ENCODE measurements around the gene ZNF415.
"Not testable (repeated sequence)": the region's sequence is repeated elsewhere in the genome, so short reads cannot be mapped to it uniquely, and the experiment has no call there.

ZNF415 gene

GRCh38 chr19:53132141-53132991, at the start of gene ZNF415:
Gene ZNF415, minus strand, starts transcription at chr19:53132910. Its CDS starts 10,234 bp downstream, at chr19:53122676.
- peak; percentile 81 for DNase-seq (ENCODE audit: low read depth)

- DNase-seq (ENCODE audit: low read depth), result peak; percentile 72
Measured at GRCh38 chr19:53182202-53182601, 49.5 kb upstream of the ZNF415 start.

DNA sequence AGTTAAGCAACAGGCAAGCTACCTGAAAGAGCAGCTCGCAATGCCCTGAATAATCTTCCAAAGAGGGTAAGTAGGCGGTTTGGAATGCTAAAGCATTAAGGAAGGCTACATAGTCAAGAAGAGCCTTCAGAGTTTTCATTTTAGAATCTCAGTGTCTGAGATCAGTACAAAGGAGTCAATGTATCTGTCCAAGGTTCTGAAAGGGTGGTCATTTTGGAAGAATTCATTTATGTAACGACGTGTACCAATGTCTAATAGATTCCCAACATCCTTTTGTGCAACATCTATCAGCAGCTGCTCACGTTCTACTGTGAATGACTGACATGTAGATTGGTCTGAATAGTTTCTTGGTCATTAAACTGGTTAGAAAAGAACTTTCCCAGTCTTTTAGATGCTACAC, 45.3 kb upstream of the ZNF415 start:
- no peak for DNase-seq (ENCODE audit: low read depth)

- DNase-seq (ENCODE audit: low read depth), result no peak
Measured at GRCh38 chr19:53172889-53173288, 40.2 kb upstream of the ZNF415 start.

DNA sequence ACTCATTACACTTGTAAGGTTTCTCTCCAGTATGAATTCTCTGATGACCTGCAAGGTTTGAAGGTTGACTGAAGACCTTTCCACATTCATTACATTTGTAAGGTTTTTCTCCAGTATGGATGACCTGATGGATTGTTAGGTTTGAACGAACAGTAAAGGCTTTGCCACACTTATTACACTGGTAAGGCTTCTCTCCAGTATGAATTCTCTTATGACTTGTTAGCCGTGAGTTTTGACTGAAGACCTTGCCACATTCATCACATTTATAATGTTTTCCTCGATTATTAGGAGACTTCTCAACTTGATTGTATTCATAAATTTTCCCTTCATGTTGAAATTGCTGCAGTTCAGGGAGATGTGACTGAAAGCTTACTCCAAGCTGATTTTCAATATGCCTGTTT, 33.0 kb upstream of the ZNF415 start:
- DNase-seq (ENCODE audit: low read depth), result no peak

DNA sequence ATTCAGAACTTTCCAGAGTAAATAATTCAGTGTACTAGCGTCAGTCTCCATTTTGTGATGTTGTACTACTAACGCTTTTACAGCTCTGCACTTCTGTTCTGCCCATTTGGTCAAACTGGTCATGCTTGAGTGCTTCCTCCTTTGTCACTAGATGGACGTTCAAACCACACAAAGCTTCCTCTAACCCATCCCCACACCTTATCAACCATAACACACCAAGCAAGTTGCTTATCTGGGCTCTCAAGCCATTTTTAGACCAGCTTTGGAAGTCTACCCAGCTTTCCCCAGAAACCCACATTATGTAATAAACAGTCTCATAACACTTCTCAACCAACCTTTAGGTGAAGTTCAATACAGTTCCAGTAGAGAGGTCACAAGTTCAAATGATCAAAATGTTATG, 28.4 kb upstream of the ZNF415 start:
- DNase-seq (ENCODE audit: low read depth), result no peak

DNA sequence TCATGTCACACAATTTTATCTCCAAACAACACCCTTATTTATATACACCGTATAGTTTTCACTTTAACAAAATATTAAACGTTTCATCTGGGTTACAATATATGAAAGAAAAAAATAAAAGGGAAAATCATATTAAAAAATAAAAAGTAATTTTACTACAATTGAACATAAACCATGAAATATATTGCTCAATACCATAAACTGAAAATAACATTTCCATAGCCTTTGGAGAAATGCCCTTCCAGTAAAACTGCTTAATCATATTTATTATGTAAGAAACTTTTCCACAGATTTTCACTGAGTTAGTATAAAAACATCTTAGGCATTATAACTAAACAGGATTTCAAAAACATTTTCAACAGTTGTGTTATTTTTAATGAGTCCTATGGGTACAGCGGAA, 27.6 kb upstream of the ZNF415 start:
- DNase-seq (ENCODE audit: low read depth), result no peak

DNA sequence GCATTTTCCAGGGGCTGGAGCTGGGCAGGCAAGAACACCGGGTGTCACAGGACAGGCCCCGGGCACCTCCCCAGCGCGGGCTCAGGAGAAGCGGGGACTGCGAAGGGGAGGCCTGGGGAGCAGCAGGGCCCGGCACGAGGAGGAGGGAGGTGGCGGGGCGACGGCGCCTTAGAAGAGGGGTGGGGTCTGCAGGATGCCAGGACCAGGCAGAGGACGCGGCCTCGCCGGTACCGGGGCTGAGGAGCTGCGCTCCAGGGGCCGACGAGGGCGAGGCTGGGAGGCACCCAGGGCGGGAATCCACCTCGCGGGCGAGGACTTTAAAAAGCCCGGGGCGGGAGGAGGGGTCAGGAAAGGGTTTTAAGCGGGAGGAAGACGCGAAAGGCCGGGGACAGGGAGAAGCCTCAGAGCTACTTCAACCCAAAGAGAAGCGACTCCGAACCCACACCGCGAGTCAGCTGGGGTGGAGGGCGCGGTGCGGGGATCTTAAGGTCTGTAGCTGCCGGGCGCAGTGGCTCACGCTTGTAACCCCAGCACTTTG, 25.5 kb upstream of the ZNF415 start:
- peak; percentile 63 for DNase-seq (ENCODE audit: low read depth)

DNA sequence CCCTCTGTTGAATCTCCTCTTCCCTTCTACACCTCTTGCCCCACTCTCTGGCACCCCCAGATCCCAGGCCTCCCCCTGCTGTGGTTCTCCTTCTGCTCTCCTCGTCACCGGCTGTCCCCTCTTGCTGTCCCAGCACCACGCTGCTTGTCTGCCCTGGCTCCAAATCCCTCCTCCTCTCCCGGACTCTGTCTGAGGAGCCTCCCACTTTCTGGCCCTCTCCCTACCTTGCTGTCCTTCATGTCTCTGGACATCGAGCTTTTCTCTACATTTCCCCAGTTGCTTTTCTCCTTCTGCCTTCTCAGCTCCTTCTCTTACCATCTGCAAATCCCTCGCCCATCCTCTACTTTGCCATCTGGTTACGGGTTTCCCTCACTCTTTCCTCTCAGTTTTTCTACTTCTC, 24.9 kb upstream of the ZNF415 start:
- peak; percentile 39 for DNase-seq (ENCODE audit: low read depth)

GRCh38 chr19:53156850-53157249, 24.1 kb upstream of the ZNF415 start:
- no peak for DNase-seq (ENCODE audit: low read depth)

GRCh38 chr19:53147645-53148044, 14.9 kb upstream of the ZNF415 start:
- DNase-seq (ENCODE audit: low read depth), result peak; percentile 2

DNA sequence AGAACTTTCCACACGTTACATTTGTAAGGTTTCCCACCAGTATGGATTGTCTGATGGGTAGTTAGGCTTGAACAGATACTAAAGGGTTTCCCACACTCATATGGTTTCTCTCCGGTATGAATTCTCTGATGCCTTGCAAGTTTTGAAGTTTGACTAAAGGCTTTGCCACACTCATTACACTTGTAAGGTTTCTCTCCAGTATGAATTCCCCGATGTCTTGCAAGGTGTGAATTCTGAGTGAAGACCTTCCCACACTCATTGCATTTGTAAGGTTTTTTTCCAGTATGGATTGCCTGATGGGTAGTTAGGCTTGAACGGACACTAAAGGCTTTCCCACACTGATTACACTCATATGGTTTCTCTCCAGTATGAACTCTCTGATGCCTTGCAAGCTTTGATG, 7.6 kb upstream of the ZNF415 start:
- no peak for DNase-seq (ENCODE audit: low read depth)

DNA sequence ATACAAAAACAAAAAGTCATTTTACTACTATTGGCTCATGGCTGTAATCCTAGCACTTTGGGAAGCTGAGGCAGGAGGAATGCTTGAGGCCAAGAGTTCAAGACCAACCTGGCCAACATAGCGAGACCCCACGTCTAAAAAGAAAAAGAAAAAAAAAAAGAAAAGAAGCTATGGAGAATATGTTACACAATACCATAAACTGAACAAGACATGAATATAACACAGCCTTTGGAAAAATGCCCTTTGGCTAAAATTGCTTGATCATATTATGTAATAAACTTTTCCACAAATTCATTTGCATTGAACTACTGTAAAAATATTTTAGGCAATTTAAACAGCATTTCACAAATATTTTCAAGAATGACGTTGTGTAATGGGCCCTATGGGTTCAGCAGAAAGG, 3.7 kb upstream of the ZNF415 start:
- no peak for DNase-seq (ENCODE audit: low read depth)

DNA sequence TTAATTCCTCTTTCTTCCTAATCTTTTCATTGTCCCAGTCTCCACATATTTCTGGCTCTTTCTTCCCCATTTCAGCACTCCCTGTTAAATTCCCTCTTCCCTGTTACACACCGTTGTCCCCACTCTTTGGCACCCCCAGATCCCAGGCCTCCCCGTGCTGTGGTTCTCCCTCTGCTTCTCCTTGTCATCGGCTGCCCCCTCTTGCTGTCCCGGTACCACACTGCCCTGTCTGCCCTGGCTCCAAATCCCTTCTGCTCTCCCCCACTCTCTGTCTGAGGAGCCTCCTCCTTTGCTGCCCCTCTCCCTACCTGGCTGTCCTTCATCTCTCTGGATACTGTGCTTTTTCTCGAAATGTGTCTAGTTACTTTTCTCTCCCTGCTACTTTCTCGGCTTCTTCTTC, 983 bp downstream of the ZNF415 start:
- no peak for DNase-seq (ENCODE audit: low read depth)

- peak; percentile 20 for DNase-seq (ENCODE audit: low read depth)
Measured at GRCh38 chr19:53131085-53131590, 1.6 kb downstream of the ZNF415 start.

DNA sequence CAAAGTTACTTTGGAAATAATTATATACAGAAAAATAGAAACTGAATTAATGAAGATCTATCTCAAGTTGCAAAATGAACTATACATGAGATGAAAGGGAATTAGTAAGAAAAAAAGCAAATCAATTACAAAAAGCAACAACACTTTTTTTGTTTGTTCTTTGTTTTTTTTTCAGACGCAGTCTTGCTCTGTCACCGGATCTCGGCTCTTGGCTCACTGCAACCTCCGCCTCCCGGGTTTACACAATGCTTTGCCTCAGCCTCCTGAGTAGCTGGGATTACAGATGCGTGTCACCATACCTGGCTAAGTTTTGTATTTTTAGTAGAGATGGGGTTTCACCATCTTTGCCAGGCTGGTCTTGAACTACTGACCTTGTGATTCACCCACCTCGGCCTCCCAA, 2.2 kb downstream of the ZNF415 start:
- DNase-seq (ENCODE audit: low read depth), result no peak

DNA sequence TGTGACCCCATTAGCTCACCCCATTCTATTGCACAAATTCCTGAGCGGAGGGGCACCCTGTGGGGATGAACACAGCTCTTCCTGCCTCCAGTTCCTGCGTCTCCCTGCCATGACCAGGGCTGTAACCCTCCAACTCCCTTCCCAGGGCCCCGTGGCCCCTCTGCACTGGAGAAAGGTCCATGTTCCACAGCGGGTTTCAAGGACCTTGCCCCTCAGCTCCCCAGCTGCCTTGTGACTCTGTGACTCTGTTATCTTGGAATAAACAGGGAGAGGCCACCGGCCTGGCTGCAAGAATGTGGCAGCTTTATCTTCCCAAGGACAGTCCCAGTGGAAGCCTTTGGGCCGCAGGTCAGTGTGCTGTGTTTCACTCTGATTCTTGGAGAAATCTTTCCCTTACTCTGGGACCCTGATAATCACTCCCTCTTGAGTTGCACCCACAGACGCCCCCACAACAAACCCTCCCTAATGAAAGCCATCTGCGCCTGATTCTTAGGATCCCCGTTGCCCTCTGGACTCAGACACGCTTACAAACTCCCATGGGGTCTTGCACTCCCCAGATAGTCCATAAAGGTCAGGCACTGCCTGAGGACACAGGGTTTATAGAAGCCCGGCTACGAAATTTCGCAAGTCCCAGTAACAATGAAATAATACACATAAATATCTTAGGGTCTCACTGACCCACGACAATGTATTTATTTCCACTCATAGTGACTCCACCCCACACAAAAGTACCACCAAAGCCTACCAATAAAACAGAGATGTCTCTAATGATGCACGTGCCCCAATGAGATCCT, 5.8 kb downstream of the ZNF415 start:
- not testable (repeated sequence) for DNase-seq (ENCODE audit: low read depth)

GRCh38 chr19:53123400-53123799, 9.3 kb downstream of the ZNF415 start:
- DNase-seq (ENCODE audit: low read depth), result no peak

DNA sequence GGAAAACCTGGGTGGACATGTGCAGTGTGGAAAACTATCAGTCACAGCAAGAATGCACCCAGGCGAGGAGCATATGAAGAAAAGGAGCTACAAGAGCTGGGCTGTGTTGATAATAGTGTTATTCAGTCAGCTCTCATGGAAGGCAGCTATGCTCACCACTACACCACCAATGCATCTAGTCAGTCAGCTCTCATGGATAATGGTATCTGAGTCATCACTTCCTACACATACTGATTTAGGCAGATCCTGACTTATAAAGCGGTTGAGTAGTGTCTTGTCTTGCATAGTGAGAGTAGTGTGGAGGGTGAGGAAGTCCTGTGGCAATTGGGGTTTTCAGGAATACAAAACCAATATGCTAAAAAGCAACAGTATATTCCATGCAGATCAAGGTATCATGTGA, 20.4 kb downstream of the ZNF415 start:
- peak; percentile 66 for DNase-seq (ENCODE audit: low read depth)

DNA sequence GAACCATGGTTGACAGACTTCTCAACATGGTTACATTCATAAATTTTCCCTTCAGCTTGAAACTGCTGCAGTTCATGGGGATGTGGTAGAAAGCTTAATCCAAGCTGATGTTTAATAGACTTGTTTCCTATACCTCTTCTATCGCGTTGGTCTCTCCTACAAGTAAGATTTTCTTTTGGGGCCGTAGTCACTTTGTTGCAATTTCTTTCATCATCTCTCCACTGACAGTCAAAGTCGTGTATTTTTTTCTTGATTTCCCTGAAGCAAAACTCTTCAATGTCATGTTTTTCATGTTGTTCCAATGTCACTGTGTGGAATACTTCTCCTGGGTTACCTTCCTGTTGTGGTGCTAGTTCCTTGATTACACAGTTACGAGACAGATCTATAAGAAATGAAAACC, 23.2 kb downstream of the ZNF415 start:
- no peak for DNase-seq (ENCODE audit: low read depth)

DNA sequence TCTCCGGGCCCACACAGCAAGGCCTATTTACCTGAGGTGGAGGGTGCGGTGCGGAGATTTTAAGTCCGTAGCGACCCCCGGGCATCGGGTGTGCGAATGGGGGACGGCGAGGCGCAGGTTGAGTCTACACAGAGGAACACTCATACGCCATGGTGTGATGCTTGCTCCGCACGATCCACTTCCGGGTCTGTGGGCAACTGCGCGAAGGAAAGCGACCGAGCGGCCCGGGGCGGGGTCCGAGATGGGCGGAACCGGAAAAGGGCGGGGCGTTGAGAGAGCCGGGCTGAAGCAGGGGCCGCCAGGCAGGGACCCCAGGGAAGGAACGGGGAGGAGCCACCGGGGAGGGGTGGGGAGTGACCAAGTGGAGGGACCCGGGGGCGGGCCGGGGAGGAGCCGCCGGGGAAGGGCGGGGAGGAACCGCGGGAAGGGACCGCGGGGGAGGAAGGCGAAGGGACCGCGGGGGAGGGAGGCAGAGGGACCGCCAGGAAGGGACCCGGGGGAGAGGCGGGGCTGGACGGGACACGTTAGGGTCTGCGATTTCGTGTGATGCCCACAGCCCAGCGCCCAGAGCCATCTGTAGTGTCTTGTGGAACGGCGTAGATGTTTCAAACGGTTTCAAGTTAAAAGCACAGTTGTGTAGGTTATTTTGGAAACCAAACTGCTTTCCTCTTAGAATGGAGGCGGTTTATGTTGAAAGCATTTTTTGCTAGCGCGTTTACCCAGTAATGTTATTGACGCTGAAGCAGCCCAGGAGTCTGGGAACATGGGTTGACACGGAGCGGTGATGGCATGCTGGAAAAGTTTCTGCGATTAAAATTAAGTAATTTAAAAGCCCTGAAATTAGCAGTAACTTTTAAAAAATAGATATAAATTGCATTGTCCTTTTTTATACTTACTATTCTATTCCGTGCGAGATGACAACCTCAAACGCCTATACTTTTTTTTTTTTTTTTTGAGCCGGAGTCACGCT, 29.2 kb downstream of the ZNF415 start, which contains the start of gene ZNF160:
Gene ZNF160 (minus strand): TSS at position 189 of the 970 bp plus-strand sequence. CDS start 17,146 bp downstream, outside the sequence.
- peak; percentile 97 for DNase-seq (ENCODE audit: low read depth)

All from ELR (cell line).